DOHH2 (cell line): ENCODE results near the gene DNAH1.

Experiments
- H3F3A ChIP-seq: fragments of 200-600 bp; sonication (generic), shearing (Covaris generic); 2 replicates; pipeline ENCODE4 v1.6.0; 2016; ENCODE audit warnings: antibody characterized with exemption, mild to moderate bottlenecking; ENCODE audit not compliant: control insufficient read depth, insufficient read depth
- H3K27ac ChIP-seq: fragments of 200-600 bp; sonication (generic); 2 replicates; pipeline ENCODE4 v1.5.1; 2014; ENCODE audit warnings: low read depth, mild to moderate bottlenecking, low read length, moderate library complexity
- H3K27me3 ChIP-seq: fragments of 200-600 bp; sonication (generic); 2 replicates; pipeline ENCODE4 v1.6.1; 2014; ENCODE audit warnings: mild to moderate bottlenecking, low read length, mixed read lengths; ENCODE audit not compliant: control insufficient read depth
- H3K36me3 ChIP-seq: fragments of 200-600 bp; sonication (generic); 2 replicates; pipeline ENCODE4 v1.6.1; 2014; ENCODE audit warnings: mild to moderate bottlenecking, low read length, moderate library complexity, mixed read lengths; ENCODE audit not compliant: control insufficient read depth
- H3K4me1 ChIP-seq: fragments of 200-600 bp; sonication (generic); 2 replicates; pipeline ENCODE4 v1.6.1; 2014; ENCODE audit warnings: mild to moderate bottlenecking, low read length, mixed read lengths; ENCODE audit not compliant: control insufficient read depth
- H3K4me2 ChIP-seq: fragments of 200-600 bp; sonication (generic); 2 replicates; pipeline ENCODE4 v1.6.0; 2014; ENCODE audit warnings: mild to moderate bottlenecking, low read length, moderate library complexity
- H3K4me3 ChIP-seq: fragments of 200-600 bp; sonication (generic); 2 replicates; pipeline ENCODE4 v1.5.1; 2014; ENCODE audit warnings: mild to moderate bottlenecking, low read length, mixed read lengths
- H3K79me2 ChIP-seq: fragments of 200-600 bp; sonication (generic); 2 replicates; pipeline ENCODE4 v1.6.1; 2014; ENCODE audit warnings: mild to moderate bottlenecking, low read length, mixed read lengths; ENCODE audit not compliant: control insufficient read depth
- H3K9me2 ChIP-seq: fragments of 200-600 bp; sonication (generic); replicated peaks from 2 replicates; pipeline ENCODE4 v1.6.1; 2014; ENCODE audit warnings: mild to moderate bottlenecking, low read length, mixed read lengths; ENCODE audit not compliant: control insufficient read depth
- H3K9me3 ChIP-seq: fragments of 200-600 bp; sonication (generic); 2 replicates; pipeline ENCODE4 v1.6.1; 2014; ENCODE audit warnings: antibody characterized with exemption, low read length, mixed read lengths; ENCODE audit not compliant: control insufficient read depth, insufficient read depth
- H4K20me1 ChIP-seq: fragments of 200-600 bp; sonication (generic); 2 replicates; pipeline ENCODE4 v1.6.0; 2014; ENCODE audit warnings: low read depth, mild to moderate bottlenecking, antibody characterized with exemption, low read length, moderate library complexity; ENCODE audit not compliant: control insufficient read depth, insufficient read depth
- EZH2phosphoT487 ChIP-seq: fragments of 200-600 bp; sonication (generic); IDR thresholded peaks from 2 replicates; pipeline ENCODE4 v1.6.1; 2017; ENCODE audit warnings: borderline replicate concordance, mild to moderate bottlenecking, antibody characterized with exemption, low read length, moderate library complexity, mixed read lengths
- TF ChIP-seq, protein P1 (sequence below): fragments of 200-600 bp; sonication (generic); IDR thresholded peaks from one replicate; pipeline ENCODE4 v1.5.1; 2014; ENCODE audit warnings: antibody characterized with exemption, mild to moderate bottlenecking, low read depth, low read length; ENCODE audit not compliant: poor library complexity, severe bottlenecking

DNAH1 gene

GRCh38 chr3:52325686-52326085, 9.6 kb downstream of the DNAH1 start:
- Histone ChIP-seq H3K36me3 (no peaks in the 10 kb centered on the region), H3K27ac (no peak overlapping the region), H3K9me2 (no peaks in the 10 kb centered on the region), H3K4me2 (no peak overlapping the region), H3K9me3 (no peaks in the 10 kb centered on the region), H4K20me1 (no peaks in the 10 kb centered on the region; the same call in 1 of the 2 replicates), H3K4me3 (no peak overlapping the region), H3K27me3 (no peaks in the 10 kb centered on the region), H3F3A (no peaks in the 10 kb centered on the region), H3K79me2 (no peaks in the 10 kb centered on the region), H3K4me1 (no peaks in the 10 kb centered on the region)
- TF ChIP-seq EZH2phosphoT487, result no peak
- TF ChIP-seq, protein P1, sequence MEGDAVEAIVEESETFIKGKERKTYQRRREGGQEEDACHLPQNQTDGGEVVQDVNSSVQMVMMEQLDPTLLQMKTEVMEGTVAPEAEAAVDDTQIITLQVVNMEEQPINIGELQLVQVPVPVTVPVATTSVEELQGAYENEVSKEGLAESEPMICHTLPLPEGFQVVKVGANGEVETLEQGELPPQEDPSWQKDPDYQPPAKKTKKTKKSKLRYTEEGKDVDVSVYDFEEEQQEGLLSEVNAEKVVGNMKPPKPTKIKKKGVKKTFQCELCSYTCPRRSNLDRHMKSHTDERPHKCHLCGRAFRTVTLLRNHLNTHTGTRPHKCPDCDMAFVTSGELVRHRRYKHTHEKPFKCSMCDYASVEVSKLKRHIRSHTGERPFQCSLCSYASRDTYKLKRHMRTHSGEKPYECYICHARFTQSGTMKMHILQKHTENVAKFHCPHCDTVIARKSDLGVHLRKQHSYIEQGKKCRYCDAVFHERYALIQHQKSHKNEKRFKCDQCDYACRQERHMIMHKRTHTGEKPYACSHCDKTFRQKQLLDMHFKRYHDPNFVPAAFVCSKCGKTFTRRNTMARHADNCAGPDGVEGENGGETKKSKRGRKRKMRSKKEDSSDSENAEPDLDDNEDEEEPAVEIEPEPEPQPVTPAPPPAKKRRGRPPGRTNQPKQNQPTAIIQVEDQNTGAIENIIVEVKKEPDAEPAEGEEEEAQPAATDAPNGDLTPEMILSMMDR, result no peak

GRCh38 chr3:52326976-52327375, 10.9 kb downstream of the DNAH1 start:
- no peaks in the 10 kb centered on the region for H3K4me1 ChIP-seq
- no peaks in the 10 kb centered on the region for H3F3A ChIP-seq
- H3K9me3 ChIP-seq, result no peaks in the 10 kb centered on the region
- H3K27me3 ChIP-seq, result no peaks in the 10 kb centered on the region
- H3K9me2 ChIP-seq, result no peaks in the 10 kb centered on the region
- no peak overlapping the region for H3K27ac ChIP-seq
- TF ChIP-seq, protein P1, result no peak
- TF ChIP-seq EZH2phosphoT487, result no peak
- H3K79me2 ChIP-seq, result no peaks in the 10 kb centered on the region
- no peaks in the 10 kb centered on the region; the same call in 1 of the 2 replicates for H4K20me1 ChIP-seq
- H3K4me3 ChIP-seq, result no peak overlapping the region
- H3K36me3 ChIP-seq, result no peaks in the 10 kb centered on the region
- no peak overlapping the region for H3K4me2 ChIP-seq

DNA sequence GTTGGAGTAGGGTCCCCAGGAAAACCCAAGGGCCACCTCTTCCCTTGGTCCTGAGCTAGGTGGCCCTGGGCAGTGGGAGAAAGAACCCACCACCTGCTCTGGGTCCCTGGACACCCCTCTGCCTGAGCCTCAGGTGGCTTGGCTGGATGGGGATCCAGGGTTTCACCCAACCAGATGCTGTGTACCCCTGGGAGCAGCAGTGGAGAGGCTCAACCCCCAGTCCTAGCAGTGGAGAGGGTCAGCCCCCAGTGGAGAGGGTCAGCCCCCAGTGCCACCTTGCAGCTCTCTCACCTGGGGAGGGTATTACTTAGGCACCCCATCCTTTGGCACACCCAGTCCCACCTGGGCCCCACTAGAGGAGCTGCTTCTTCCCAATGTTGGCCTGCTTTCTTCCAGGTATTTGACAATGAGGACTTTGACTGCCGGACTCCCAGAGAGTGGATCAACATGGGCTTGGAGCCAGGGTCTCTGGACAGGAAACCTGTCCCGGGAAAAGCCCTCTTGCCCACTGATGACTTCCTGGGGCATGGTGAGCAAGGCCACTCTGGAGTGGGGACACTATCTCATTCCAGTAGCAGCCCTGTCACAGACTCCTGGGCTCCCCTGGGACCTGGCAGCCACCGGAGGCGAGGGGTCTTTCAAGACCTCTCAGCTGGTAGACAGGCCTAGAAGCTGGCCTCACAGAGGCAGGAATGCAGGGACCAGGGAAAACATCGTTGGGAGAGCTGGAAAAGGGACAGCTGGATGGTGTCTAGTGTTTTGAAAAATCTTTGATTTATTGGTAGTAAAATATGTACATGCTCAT, 11.6 kb downstream of the DNAH1 start:
- H3K4me3 ChIP-seq, result no peak overlapping the region
- no peaks in the 10 kb centered on the region for H3K9me2 ChIP-seq
- no peak overlapping the region for H3K27ac ChIP-seq
- H3K27me3 ChIP-seq, result no peaks in the 10 kb centered on the region
- H3K36me3 ChIP-seq, result no peaks in the 10 kb centered on the region
- H3K9me3 ChIP-seq, result no peaks in the 10 kb centered on the region
- H4K20me1 ChIP-seq, result no peaks in the 10 kb centered on the region; the same call in 1 of the 2 replicates
- no peak overlapping the region for H3K4me2 ChIP-seq
- H3F3A ChIP-seq, result no peaks in the 10 kb centered on the region
- TF ChIP-seq, protein P1, result no peak
- TF ChIP-seq EZH2phosphoT487, result no peak
- no peaks in the 10 kb centered on the region for H3K79me2 ChIP-seq
- H3K4me1 ChIP-seq, result no peaks in the 10 kb centered on the region
